RWPE2 (cell line): ENCODE measurements around the gene MCC.
A peak's percentile ranks its signal among the peaks of the same experiment; 100 is the strongest.

Experiments used
- ATAC-seq: fragments of 200-7000 bp; cut with Tn5 transposase; 3 replicates; pipeline ENCODE4 v1.9.1; 2021; ENCODE audit warnings: low read depth
- DNase-seq: peaks from one replicate; pipeline ENCODE4 v3.0.0-alpha.2; 2020; ENCODE audit warnings: low spot score
- H3K27ac ChIP-seq: fragments of 450-650 bp; 2 replicates; pipeline ENCODE4 v1.5.1; 2017; ENCODE audit warnings: mild to moderate bottlenecking; ENCODE audit not compliant: poor library complexity, severe bottlenecking
- H3K27me3 ChIP-seq: fragments of 250-450 bp; sonication (Bioruptor Pico); 2 replicates; pipeline ENCODE4 v1.5.1; 2021; ENCODE audit warnings: mild to moderate bottlenecking, moderate library complexity; ENCODE audit not compliant: insufficient read depth, poor library complexity, severe bottlenecking
- H3K36me3 ChIP-seq: fragments of 250-450 bp; sonication (Bioruptor Pico); 2 replicates; pipeline ENCODE4 v1.5.1; 2020; ENCODE audit warnings: low read depth, mild to moderate bottlenecking, moderate library complexity
- H3K4me1 ChIP-seq: fragments of 250-450 bp; sonication (Bioruptor Pico); 2 replicates; pipeline ENCODE4 v1.5.1; 2021; ENCODE audit warnings: mild to moderate bottlenecking, moderate library complexity; ENCODE audit not compliant: insufficient read depth, poor library complexity, severe bottlenecking
- H3K4me3 ChIP-seq: fragments of 250-450 bp; sonication (Bioruptor Pico); 2 replicates; pipeline ENCODE4 v1.5.1; 2021; ENCODE audit warnings: mild to moderate bottlenecking, moderate library complexity; ENCODE audit not compliant: severe bottlenecking
- H3K9me3 ChIP-seq: fragments of 250-450 bp; sonication (Bioruptor Pico); 2 replicates; pipeline ENCODE4 v1.5.1; 2021; ENCODE audit warnings: mild to moderate bottlenecking, moderate library complexity; ENCODE audit not compliant: severe bottlenecking
- CTCF ChIP-seq: fragments of 450-650 bp; IDR thresholded peaks from one replicate; pipeline ENCODE4 v1.5.1; 2017; ENCODE audit warnings: mild to moderate bottlenecking, moderate library complexity; ENCODE audit not compliant: poor library complexity, severe bottlenecking

MCC gene

GRCh38 chr5:113232221-113232620, 256.0 kb downstream of the MCC start:
- ATAC-seq (peak; percentile 78), DNase-seq (no peak)
- Histone ChIP-seq H3K4me3 (no peak overlapping the region), H3K4me1 (peaks cover 48% of the 10 kb centered on the region), H3K36me3 (no peaks in the 10 kb centered on the region), H3K9me3 (no peaks in the 10 kb centered on the region), H3K27ac (peak overlapping the region; percentile 42), H3K27me3 (no peaks in the 10 kb centered on the region)
- TF ChIP-seq CTCF, result no peak

- DNase-seq (no peak), ATAC-seq (no peak)
- peak overlapping the region; percentile 42 for H3K27ac ChIP-seq
- TF ChIP-seq CTCF, result no peak
- H3K27me3 ChIP-seq, result no peaks in the 10 kb centered on the region
- H3K4me1 ChIP-seq, result peaks cover 43% of the 10 kb centered on the region
- no peaks in the 10 kb centered on the region for H3K9me3 ChIP-seq
- no peak overlapping the region for H3K4me3 ChIP-seq
- no peaks in the 10 kb centered on the region for H3K36me3 ChIP-seq
Measured at GRCh38 chr5:113231653-113232000, 256.6 kb downstream of the MCC start.

GRCh38 chr5:113230711-113231652, 257.3 kb downstream of the MCC start:
- DNase-seq, result no peak
- ATAC-seq, result peak; percentile 74
- H3K4me1 ChIP-seq, result peaks cover 39% of the 10 kb centered on the region
- no peak for TF ChIP-seq CTCF
- H3K27me3 ChIP-seq, result no peaks in the 10 kb centered on the region
- H3K36me3 ChIP-seq, result no peaks in the 10 kb centered on the region
- H3K27ac ChIP-seq, result peak overlapping the region; percentile 42
- no peak overlapping the region for H3K4me3 ChIP-seq
- no peaks in the 10 kb centered on the region for H3K9me3 ChIP-seq

- H3K4me1 ChIP-seq, result peaks cover 28% of the 10 kb centered on the region
- DNase-seq (no peak), ATAC-seq (no peak)
- no peak overlapping the region for H3K4me3 ChIP-seq
- no peak overlapping the region for H3K27ac ChIP-seq
- H3K27me3 ChIP-seq, result no peaks in the 10 kb centered on the region
- H3K9me3 ChIP-seq, result no peaks in the 10 kb centered on the region
- TF ChIP-seq CTCF, result no peak
- H3K36me3 ChIP-seq, result no peaks in the 10 kb centered on the region
Measured at GRCh38 chr5:113227798-113228197, 260.5 kb downstream of the MCC start.

- peaks cover 24% of the 10 kb centered on the region for H3K4me1 ChIP-seq
- ATAC-seq (no peak), DNase-seq (no peak)
- no peaks in the 10 kb centered on the region for H3K36me3 ChIP-seq
- H3K27me3 ChIP-seq, result no peaks in the 10 kb centered on the region
- H3K27ac ChIP-seq, result no peak overlapping the region
- H3K9me3 ChIP-seq, result no peaks in the 10 kb centered on the region
- no peak overlapping the region for H3K4me3 ChIP-seq
- no peak for TF ChIP-seq CTCF
Measured at GRCh38 chr5:113226116-113226736, 262.0 kb downstream of the MCC start.
